KG1 (cell line): ENCODE measurements around the gene NEXMIF.
"Not testable (repeated sequence)": the region's sequence is repeated elsewhere in the genome, so short reads cannot be mapped to it uniquely, and the experiment has no call there.

Experiments
- DNase-seq: peaks from one replicate; lab custom pipeline; 2025; lab: John Stamatoyannopoulos, UW

NEXMIF gene

DNA sequence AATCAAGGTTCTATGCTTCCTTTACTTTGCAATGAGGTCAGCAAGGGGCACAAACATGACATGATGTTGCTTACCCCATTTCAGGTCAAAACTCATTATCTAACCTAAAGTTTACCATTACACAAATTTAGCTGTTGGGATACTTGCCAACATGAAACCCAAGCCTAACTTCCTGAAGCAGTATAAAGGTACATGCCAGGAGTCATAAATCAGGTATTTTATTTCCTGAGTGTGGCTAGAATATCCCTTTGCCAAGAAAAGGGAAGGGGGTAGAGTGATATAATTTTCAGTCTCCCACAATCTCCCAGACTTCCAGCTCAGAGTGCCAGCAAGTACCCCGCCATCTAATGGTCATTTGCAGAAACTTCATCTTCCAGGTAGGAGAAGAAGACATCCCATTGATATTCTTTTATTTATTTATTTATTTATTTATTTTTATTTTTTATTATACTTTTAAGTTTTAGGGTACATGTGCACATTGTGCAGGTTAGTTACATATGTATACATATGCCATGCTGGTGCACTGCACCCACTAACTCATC lies 136.6 kb downstream of the NEXMIF start:
- DNase-seq, result no peak

DNA sequence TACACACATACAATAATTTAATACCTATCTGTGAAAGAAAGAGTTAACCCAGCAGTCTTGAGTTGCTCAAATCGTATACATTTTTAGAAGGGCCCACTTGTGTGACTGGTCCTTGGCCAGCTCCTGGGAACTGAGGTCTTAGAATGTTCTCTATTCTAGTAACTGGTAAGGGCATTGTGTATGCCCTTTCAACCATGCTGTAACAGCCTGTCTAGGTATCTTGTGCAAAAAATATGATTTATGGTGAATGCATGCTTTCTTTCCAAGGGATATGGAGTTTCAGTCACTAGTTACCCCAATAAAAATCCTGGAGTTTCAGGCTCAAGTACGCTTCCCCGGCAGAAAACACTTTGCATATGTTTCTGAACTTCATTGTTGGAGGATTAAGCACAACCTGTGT lies 140.6 kb downstream of the NEXMIF start:
- no peak for DNase-seq

DNA sequence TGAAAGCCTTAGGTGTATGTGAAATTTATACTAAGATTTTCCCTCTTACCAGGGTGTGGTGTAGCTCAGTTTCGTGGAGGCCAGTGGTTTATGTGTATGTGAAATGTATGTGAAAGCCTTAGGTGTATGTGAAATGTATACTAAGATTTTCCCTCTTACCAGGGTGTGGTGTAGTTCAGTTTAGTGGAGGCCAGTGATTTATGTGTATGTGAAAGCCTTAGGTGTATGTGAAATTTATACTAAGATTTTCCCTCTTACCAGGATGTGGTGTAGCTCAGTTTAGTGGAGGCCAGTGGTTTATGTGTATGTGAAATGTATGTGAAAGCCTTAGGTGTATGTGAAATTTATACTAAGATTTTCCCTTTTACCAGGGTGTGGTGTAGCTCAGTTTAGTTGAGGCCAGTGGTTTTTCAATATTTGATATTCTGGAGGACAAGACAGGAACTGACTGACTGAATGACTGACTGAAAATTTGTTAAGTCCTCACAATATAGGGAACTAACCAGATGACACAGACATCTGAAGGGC lies 143.7 kb downstream of the NEXMIF start:
- DNase-seq, result no peak

DNA sequence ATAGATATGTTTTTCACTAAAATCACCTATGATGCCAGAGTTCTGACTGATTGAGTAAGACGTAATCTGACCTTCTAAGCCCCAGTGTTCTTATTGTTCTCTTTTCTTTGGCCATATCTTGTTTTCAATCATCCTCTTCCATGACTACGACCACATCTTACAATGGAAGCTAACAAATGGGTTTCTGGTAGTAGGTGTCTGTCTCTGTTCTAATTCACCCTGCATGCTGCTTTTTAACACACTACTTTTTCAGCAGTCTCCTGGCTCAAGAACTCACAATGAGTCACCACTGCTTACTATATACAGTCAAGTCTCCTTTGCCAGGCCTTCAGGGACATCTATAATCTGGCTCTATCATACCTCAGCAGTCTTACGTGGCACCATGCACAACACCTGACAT lies 146.1 kb downstream of the NEXMIF start:
- DNase-seq, result no peak

DNA sequence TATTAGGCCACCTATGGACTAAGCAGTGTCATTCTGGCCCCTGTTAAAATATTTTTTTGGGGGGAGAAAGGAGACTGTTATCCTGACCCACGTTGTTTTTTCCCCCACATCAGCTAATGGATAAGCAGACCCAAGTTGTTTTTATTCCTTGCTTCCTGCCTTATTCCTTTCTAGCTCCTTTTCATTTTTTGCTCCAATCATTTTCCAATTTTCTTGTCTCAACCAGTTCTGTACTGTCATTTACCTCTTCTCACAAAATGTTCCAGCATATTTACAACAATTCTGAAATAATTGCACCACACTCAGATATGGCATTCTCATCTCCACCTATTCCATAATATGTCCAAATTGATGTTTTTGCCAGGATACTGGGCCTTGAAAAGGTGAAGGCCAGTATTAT lies 150.3 kb downstream of the NEXMIF start:
- no peak for DNase-seq

DNA sequence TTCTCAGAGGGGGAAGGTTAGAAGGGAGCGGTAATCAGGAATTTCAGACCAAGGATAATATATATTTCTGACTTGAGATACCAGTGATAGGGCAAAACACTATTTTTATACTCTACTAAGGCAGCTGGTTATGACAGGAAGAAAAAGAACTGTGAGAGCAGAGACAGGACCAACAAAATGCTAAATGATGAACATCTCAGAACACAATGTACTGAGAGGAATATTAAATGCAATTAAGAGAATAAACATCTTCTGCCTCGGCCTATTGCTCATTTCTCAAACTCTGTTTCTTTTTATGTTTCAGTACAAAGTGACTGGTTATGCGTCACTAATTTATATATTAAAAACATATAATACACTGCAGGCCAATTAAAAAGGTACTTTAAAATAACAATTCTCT lies 188.8 kb downstream of the NEXMIF start:
- DNase-seq, result no peak

DNA sequence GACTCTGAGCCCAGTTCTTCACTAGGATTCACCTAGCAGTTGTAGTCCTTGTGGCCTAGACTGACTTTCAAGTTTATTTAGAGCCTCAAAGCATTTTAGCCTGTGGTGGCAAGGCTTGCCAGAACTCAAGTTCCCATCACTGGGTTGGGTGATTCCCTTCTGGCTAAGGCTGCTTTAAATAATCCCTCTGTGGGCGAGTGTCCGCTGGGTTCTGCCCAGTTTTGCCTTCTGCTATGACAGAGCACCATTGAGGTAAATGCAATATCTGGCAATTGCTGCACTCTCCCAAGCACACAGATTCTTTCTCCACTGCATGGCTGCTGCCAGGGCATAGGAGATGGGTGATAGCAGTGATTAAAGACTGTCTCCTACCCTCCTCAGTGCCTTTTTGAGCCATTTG lies 220.0 kb downstream of the NEXMIF start:
- DNase-seq, result no peak

DNA sequence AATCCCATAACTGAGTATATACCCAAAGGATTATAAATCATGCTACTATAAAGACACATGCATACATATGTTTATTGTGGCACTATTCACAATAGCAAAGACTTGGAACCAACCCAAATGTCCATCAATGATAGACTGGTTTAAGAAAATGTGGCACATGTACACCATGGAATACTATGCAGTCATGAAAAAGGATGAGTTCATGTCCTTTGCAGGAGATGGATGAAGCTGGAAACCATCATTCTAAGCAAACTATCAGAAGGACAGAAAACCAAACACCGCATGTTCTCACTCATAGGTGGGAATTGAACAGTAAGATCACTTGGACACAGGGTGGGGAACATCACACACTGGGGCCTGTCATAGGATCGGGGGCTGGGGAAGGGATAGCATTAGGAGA lies 223.9 kb downstream of the NEXMIF start:
- not testable (repeated sequence) for DNase-seq

DNA sequence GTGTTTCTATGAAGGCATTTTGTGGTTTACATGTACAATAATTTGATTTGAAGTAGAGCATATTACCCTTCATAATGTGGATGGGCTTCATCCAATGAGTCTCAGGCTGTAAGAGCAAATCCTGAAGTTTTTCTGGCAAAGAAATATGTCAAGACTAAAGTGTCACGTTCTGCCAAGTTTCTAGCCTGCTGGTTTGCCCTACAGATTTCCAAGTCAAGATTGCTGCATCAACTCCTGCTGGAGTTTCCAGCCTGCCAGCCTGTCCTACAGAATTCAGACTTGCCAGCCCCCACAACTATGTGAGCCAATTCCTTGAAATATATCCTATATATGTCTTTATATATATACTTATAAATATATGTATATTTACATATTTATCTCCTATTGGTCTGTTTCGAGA lies 240.8 kb downstream of the NEXMIF start:
- no peak for DNase-seq
